ENCODE results near the gene CAVIN4.

Gene CAVIN4

GRCh38 chr9:100577776-100578448 is at the start of gene CAVIN4:
TSS of gene CAVIN4 (plus strand) at chr9:100578079. CDS start at chr9:100578144, 65 bp downstream.
- DNase-seq: no peak

- DNase-seq: no peak
Observed at GRCh38 chr9:100534401-100534800, 43.5 kb upstream of the CAVIN4 start.

- no peak for DNase-seq
Observed at GRCh38 chr9:100540327-100540726, 37.6 kb upstream of the CAVIN4 start.

GRCh38 chr9:100549048-100549447 is 28.8 kb upstream of the CAVIN4 start:
- no peak for DNase-seq

GRCh38 chr9:100554935-100555401 is 22.9 kb upstream of the CAVIN4 start:
- no peak for DNase-seq

GRCh38 chr9:100555471-100555870 is 22.4 kb upstream of the CAVIN4 start:
- DNase-seq: no peak

GRCh38 chr9:100557053-100557452 is 20.8 kb upstream of the CAVIN4 start:
- DNase-seq: no peak

GRCh38 chr9:100561256-100561655 is 16.6 kb upstream of the CAVIN4 start:
- DNase-seq: no peak

- DNase-seq: no peak
Observed at GRCh38 chr9:100567856-100568255, 10.0 kb upstream of the CAVIN4 start.

- DNase-seq: no peak
Observed at GRCh38 chr9:100573655-100574260, 4.1 kb upstream of the CAVIN4 start.

- no peak for DNase-seq
Observed at GRCh38 chr9:100575006-100575405, 2.9 kb upstream of the CAVIN4 start.

GRCh38 chr9:100575765-100576386 is 2.0 kb upstream of the CAVIN4 start:
- DNase-seq: no peak

- DNase-seq: no peak
Observed at GRCh38 chr9:100578610-100579009, 731 bp downstream of the CAVIN4 start.

GRCh38 chr9:100579665-100580064 is 1.8 kb downstream of the CAVIN4 start:
- no peak for DNase-seq

GRCh38 chr9:100580257-100580656 is 2.4 kb downstream of the CAVIN4 start:
- DNase-seq: no peak

- DNase-seq: no peak
Observed at GRCh38 chr9:100581081-100581480, 3.2 kb downstream of the CAVIN4 start.

- DNase-seq: no peak
Observed at GRCh38 chr9:100581661-100582060, 3.8 kb downstream of the CAVIN4 start.

- no peak for DNase-seq
Observed at GRCh38 chr9:100583014-100583802, 5.3 kb downstream of the CAVIN4 start.

GRCh38 chr9:100584951-100585350 is 7.1 kb downstream of the CAVIN4 start:
- no peak for DNase-seq

- no peak for DNase-seq
Observed at GRCh38 chr9:100586093-100586492, 8.2 kb downstream of the CAVIN4 start.

- DNase-seq: no peak
Observed at GRCh38 chr9:100587375-100587774, 9.5 kb downstream of the CAVIN4 start.

GRCh38 chr9:100589582-100589981 is 11.7 kb downstream of the CAVIN4 start:
- DNase-seq: no peak

- DNase-seq: no peak
Observed at GRCh38 chr9:100590481-100590880, 12.6 kb downstream of the CAVIN4 start.
